A549 (cell line): ENCODE results near the gene LY86. TPM values are rescaled to one million over a fixed set of nuclear protein-coding genes. Genes with fewer than 3 reads are reported as not detected.

Source experiments
- ATAC-seq, 2 experiments: fragments of 200-7000 bp in 1 of 2; fragments of >200 bp in 1 of 2; cut with Nextera tagmentation in 1 of 2; cut with Tn5 transposase in 1 of 2; 3 replicates each; pipeline versions ENCODE4 v1.8.0 to v1.9.1; 2018 to 2020; ENCODE audit warnings: mild to moderate bottlenecking in 1 of 2, moderate library complexity in 1 of 2
- CTCF ChIA-PET: fragments of 300-600 bp; sonication (Branson Sonifier 250); formaldehyde crosslinking; extraction: SDS; loops from one replicate; lab custom pipeline; 2021; ENCODE audit warnings: antibody characterized with exemption, inconsistent platforms; lab: Yijun Ruan, JAX
- POLR2A ChIA-PET: fragments of 350-600 bp; formaldehyde crosslinking; extraction: SDS; loops from one replicate; lab custom pipeline; 2021; ENCODE audit warnings: antibody characterized with exemption, inconsistent platforms; lab: Yijun Ruan, JAX
- DNase-seq, 2 experiments: peaks; one replicate each; pipeline versions ENCODE4 v3.0.0 to v3.0.0-alpha.2; 2011 to 2016; ENCODE audit warnings: low read depth in 1 of 2, low spot score in 1 of 2
- FAIRE-seq: peaks from 2 replicates; lab custom pipeline; 2011; peaks lifted over from hg19 to GRCh38; lab: Jason Lieb, UNC
- H3K27ac ChIP-seq, 2 experiments: fragments of >200 bp; sonication (Bioruptor Twin); formaldehyde crosslinking; 3 replicates each; pipeline ENCODE4 v1.5.1; 2016 to 2017
- H3K4me1 ChIP-seq: fragments of >200 bp; sonication (Bioruptor Twin); formaldehyde crosslinking; 3 replicates; pipeline ENCODE4 v1.6.1; 2016
- H3K4me2 ChIP-seq: fragments of >200 bp; sonication (Bioruptor Twin); formaldehyde crosslinking; 3 replicates; pipeline ENCODE4 v1.6.1; 2016
- H3K4me3 ChIP-seq: fragments of >200 bp; sonication (Bioruptor Twin); formaldehyde crosslinking; 3 replicates; pipeline ENCODE4 v1.5.1; 2016
- H3K9me3 ChIP-seq: fragments of >200 bp; sonication (Bioruptor Twin); formaldehyde crosslinking; 3 replicates; pipeline ENCODE4 v1.6.1; 2016
- CBX8 ChIP-seq: fragments of 200-600 bp; sonication (generic); IDR thresholded peaks from 2 replicates; pipeline ENCODE4 v1.6.1; 2016
- CEBPB ChIP-seq, 2 experiments: fragments of >200 bp in 1 of 2; sonication (Bioruptor Twin) in 1 of 2; formaldehyde crosslinking in 1 of 2; IDR thresholded peaks; 2 replicates each; pipeline ENCODE4 v1.6.1; 2012 to 2016
- CHD4 ChIP-seq: fragments of 200-600 bp; sonication (generic); IDR thresholded peaks from 2 replicates; pipeline ENCODE4 v1.6.1; 2016; ENCODE audit warnings: antibody characterized with exemption, mild to moderate bottlenecking, borderline replicate concordance
- E2F6 ChIP-seq: IDR thresholded peaks from 2 replicates; pipeline ENCODE4 v1.6.1; 2012; ENCODE audit warnings: low read depth, borderline replicate concordance
- EP300 ChIP-seq, 2 experiments: fragments of >200 bp; sonication (Bioruptor Twin); formaldehyde crosslinking; IDR thresholded peaks; 2 replicates in 1 of 2; 3 replicates in 1 of 2; pipeline ENCODE4 v1.6.1; 2016 to 2017
- FOSB ChIP-seq: fragments of 250-450 bp; sonication (Bioruptor Pico); IDR thresholded peaks from 2 replicates; pipeline ENCODE4 v1.5.0; 2020; ENCODE audit warnings: mild to moderate bottlenecking, moderate library complexity
- FOXS1 ChIP-seq: fragments of 250-450 bp; sonication (Bioruptor Pico); IDR thresholded peaks from 2 replicates; pipeline ENCODE4 v1.5.0; 2020; ENCODE audit warnings: mild to moderate bottlenecking, moderate library complexity
- GATA3 ChIP-seq: IDR thresholded peaks from 2 replicates; pipeline ENCODE4 v1.6.1; 2012; ENCODE audit warnings: borderline replicate concordance
- HMGXB4 ChIP-seq: fragments of 250-450 bp; sonication (Bioruptor Pico); IDR thresholded peaks from 2 replicates; pipeline ENCODE4 v1.5.0; 2021; ENCODE audit warnings: mild to moderate bottlenecking, moderate library complexity, borderline replicate concordance
- JUNB ChIP-seq: fragments of >200 bp; sonication (Bioruptor Twin); formaldehyde crosslinking; IDR thresholded peaks from 2 replicates; pipeline ENCODE4 v1.6.1; 2016
- MAZ ChIP-seq: fragments of 150-350 bp; IDR thresholded peaks from 2 replicates; pipeline ENCODE4 v1.6.1; 2014; ENCODE audit warnings: antibody characterized with exemption, low read depth, low read length, borderline replicate concordance
- NR3C1 ChIP-seq: fragments of >200 bp; sonication (Bioruptor Twin); formaldehyde crosslinking; IDR thresholded peaks from 3 replicates; pipeline ENCODE4 v1.6.1; 2017
- PHF8 ChIP-seq: fragments of 200-600 bp; sonication (generic); IDR thresholded peaks from 2 replicates; pipeline ENCODE4 v1.6.1; 2016; ENCODE audit warnings: low read depth, mild to moderate bottlenecking, antibody characterized with exemption, moderate library complexity, borderline replicate concordance
- RFX5 ChIP-seq: fragments of 450-650 bp; IDR thresholded peaks from 2 replicates; pipeline ENCODE4 v1.7.1; 2014; ENCODE audit warnings: antibody characterized with exemption, mild to moderate bottlenecking, moderate library complexity
- SMC3 ChIP-seq: fragments of >200 bp; sonication (Bioruptor Twin); formaldehyde crosslinking; IDR thresholded peaks from 3 replicates; pipeline ENCODE4 v1.6.1; 2018; ENCODE audit warnings: inconsistent platforms
- TFCP2L1 ChIP-seq: fragments of 250-450 bp; sonication (Bioruptor Pico); IDR thresholded peaks from 2 replicates; pipeline ENCODE4 v1.5.0; 2021; ENCODE audit warnings: mild to moderate bottlenecking
- TP53 ChIP-seq: fragments of 250-450 bp; sonication (Bioruptor Pico); IDR thresholded peaks from 2 replicates; pipeline ENCODE4 v1.5.0; 2021; ENCODE audit warnings: mild to moderate bottlenecking, moderate library complexity
- USF2 ChIP-seq: fragments of 450-650 bp; IDR thresholded peaks from 2 replicates; pipeline ENCODE4 v1.6.1; 2014; ENCODE audit warnings: antibody characterized with exemption
- ZFP36 ChIP-seq: fragments of 450-650 bp; IDR thresholded peaks from 2 replicates; pipeline ENCODE4 v1.6.1; 2014; ENCODE audit warnings: borderline replicate concordance; ENCODE audit not compliant: partially characterized antibody
- ZNF302 ChIP-seq: fragments of 250-450 bp; sonication (Bioruptor Pico); IDR thresholded peaks from 2 replicates; pipeline ENCODE4 v1.9.0; 2021; ENCODE audit warnings: inconsistent platforms, mild to moderate bottlenecking, moderate library complexity
- WGBS: methylation state at CpG from one replicate; pipeline ENCODE4 v1.1.6; 2017; ENCODE audit errors: missing lambda C conversion rate; 5-methylcytosine and 5-hydroxymethylcytosine counted together
- polyA plus RNA-seq, 4 experiments: library from polyadenylated mRNA; depleted of rRNA in 3 of 4; stranded (reverse); fragments of >200 nt; fragmentation: RNase III in 1 of 4; extraction: RNeasy Plus Mini Kit Qiagen cat#74134 plus additional on column Dnase treatment in 1 of 4; gene quantifications; 2 replicates in 3 of 4; 3 replicates in 1 of 4; pipeline ENCODE4 v1.2.3, GENCODE V29; 2011 to 2017
- TF ChIP-seq, protein P1 (sequence below): fragments of >200 bp; sonication (Bioruptor Twin); formaldehyde crosslinking; IDR thresholded peaks from 3 replicates; pipeline ENCODE4 v1.6.1; 2016
- TF ChIP-seq, protein P2 (sequence below): IDR thresholded peaks from 2 replicates; pipeline ENCODE4 v1.6.1; 2012

LY86 gene
- polyA plus RNA-seq, 2 of the 4 experiments (the other 2 are of a cell fraction) = not detected

- ATAC-seq = no peak
- Histone ChIP-seq H3K9me3 (no peaks in the 10 kb centered on the region), H3K27ac (no peak overlapping the region), H3K4me2 (no peak overlapping the region), H3K4me3 (no peak overlapping the region), H3K4me1 (no peaks in the 10 kb centered on the region)
- ChIA-PET CTCF (no interaction called here), POLR2A (no interaction called here)
- DNase-seq = no peak
- no peak for FAIRE-seq
- 87% methylated on average over 9 of the region's 9 CpGs for WGBS
- TF ChIP-seq NR3C1 (no peak), GATA3 (no peak), TP53 (CRISPR knock-in tag) (no peak), FOSB (no peak), CEBPB (IDR thresholded peaks at IDR 0.05) (no peak), SMC3 (no peak), PHF8 (no peak), MAZ (no peak), E2F6 (no peak), ZNF302 (CRISPR knock-in tag) (no peak), JUNB (no peak), ZFP36 (no peak), RFX5 (no peak), CBX8 (no peak)
- TF ChIP-seq, protein P1, sequence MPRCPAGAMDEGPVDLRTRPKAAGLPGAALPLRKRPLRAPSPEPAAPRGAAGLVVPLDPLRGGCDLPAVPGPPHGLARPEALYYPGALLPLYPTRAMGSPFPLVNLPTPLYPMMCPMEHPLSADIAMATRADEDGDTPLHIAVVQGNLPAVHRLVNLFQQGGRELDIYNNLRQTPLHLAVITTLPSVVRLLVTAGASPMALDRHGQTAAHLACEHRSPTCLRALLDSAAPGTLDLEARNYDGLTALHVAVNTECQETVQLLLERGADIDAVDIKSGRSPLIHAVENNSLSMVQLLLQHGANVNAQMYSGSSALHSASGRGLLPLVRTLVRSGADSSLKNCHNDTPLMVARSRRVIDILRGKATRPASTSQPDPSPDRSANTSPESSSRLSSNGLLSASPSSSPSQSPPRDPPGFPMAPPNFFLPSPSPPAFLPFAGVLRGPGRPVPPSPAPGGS = no peak
- TF ChIP-seq, protein P2, sequence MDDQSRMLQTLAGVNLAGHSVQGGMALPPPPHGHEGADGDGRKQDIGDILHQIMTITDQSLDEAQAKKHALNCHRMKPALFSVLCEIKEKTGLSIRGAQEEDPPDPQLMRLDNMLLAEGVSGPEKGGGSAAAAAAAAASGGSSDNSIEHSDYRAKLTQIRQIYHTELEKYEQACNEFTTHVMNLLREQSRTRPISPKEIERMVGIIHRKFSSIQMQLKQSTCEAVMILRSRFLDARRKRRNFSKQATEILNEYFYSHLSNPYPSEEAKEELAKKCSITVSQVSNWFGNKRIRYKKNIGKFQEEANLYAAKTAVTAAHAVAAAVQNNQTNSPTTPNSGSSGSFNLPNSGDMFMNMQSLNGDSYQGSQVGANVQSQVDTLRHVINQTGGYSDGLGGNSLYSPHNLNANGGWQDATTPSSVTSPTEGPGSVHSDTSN = no peak
Measured at GRCh38 chr6:6655805-6656251, 67.3 kb downstream of the LY86 start.

DNA sequence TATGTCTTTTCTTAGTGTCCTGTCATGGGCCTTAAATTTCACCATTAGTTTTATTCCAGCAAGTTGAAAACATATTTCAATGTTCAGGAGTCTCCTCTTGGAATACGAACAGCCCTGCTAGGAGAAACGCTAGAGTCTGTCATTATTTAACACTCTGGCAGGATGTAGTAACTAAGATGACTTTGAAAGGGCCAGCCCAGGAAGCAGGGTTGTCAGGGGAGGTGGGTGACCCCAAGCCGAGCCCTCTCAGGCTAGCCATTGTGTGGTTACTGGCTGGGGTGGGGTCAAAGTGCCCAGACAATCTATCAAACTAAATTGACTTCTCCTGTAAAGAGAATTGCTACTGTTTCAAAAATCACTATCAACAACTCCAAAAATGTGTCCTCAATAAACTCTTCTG lies 67.8 kb downstream of the LY86 start:
- TF ChIP-seq PHF8 (no peak), EP300 (IDR thresholded peaks at IDR 0.05) (no peak), RFX5 (no peak), TFCP2L1 (CRISPR knock-in tag) (no peak), CHD4 (no peak)
- Histone ChIP-seq H3K4me1 (no peaks in the 10 kb centered on the region), H3K4me3 (no peak overlapping the region), H3K9me3 (no peaks in the 10 kb centered on the region), H3K27ac (no peak overlapping the region), H3K4me2 (no peak overlapping the region)
- FAIRE-seq (no peak), DNase-seq (no peak), ATAC-seq (no peak)
- ChIA-PET CTCF (no interaction called here), POLR2A (no interaction called here)
- WGBS = 67% methylated on average over 3 of the region's 3 CpGs

- H3K9me3 ChIP-seq = no peaks in the 10 kb centered on the region
- no peak overlapping the region for H3K27ac ChIP-seq
- 61% methylated on average over 8 of the region's 8 CpGs for WGBS
- TF ChIP-seq HMGXB4 (CRISPR knock-in tag) = no peak
- TF ChIP-seq, protein P1 = no peak
- TF ChIP-seq FOXS1 (CRISPR knock-in tag) = no peak
- TF ChIP-seq USF2 = 0 out of 2 replicates have a peak, but pooled peaks have one; percentile 19
- TF ChIP-seq, all 56 proteins: peak for 1
- Histone ChIP-seq H3K4me1 (no peaks in the 10 kb centered on the region), H3K4me3 (no peak overlapping the region), H3K4me2 (no peak overlapping the region)
- ChIA-PET CTCF (no interaction called here), POLR2A (no interaction called here)
- FAIRE-seq (no peak), DNase-seq (no peak), ATAC-seq (no peak)
Measured at GRCh38 chr6:6657085-6657819, 68.7 kb downstream of the LY86 start.
